ENCODE data around the gene SOX8. TPM values are rescaled to one million over a fixed set of nuclear protein-coding genes. Genes with fewer than 3 reads are reported as not detected.

The SOX8 gene
- total and polyA plus RNA-seq, 10 of the 15 experiments (the other 5 are each of a cell fraction or from before 2014, with no cell fraction given), result not detected

DNA sequence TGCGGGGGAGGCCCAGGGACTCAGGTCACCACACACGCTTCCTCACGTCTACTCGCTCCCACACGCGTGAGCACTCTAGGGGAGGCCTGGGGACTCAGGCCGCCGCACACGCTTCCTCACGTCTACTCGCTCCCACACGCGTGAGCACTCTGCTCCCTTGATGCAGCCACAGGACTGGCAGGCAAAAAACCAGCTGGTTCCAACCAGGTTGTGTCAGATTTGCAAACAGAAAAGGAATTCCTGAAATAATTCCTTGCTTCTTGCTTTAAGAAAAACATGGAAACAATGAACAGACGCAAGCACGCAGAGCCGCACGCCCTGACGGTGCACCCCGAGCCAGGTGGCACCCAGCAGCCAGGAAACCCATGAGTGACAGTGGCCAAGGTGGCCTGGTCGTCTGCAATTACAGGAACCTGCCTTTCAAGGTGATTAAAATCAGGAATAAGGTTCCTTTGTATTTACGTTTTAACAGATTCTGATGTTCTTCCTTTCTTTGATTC lies 48.7 kb upstream of the SOX8 start:
- no peaks in the 10 kb centered on the region for H3K27me3 ChIP-seq (replicated peaks in 1 of 2; ENCODE audit: control insufficient read depth in 2 of 2, insufficient read depth in 2 of 2, low read length in 1 of 2)
- H3K79me2 ChIP-seq (ENCODE audit: control insufficient read depth, insufficient read depth, low read length), result no peaks in the 10 kb centered on the region
- no peak for FAIRE-seq
- no peak overlapping the region for H2AFZ ChIP-seq (ENCODE audit: control insufficient read depth, low read depth, low read length)
- WGBS (ENCODE audit: insufficient coverage, insufficient replicate concordance, low lambda C conversion rate, missing lambda C conversion rate), result 82% methylated on average over 21 of the region's 21 CpGs
- H3K36me3 ChIP-seq (ENCODE audit: control insufficient read depth in 2 of 2, insufficient read depth in 2 of 2, low read length in 1 of 2), result no peaks in the 10 kb centered on the region
- in situ Hi-C loops (cut with MboI), result no loop called here
- no peak overlapping the region for H3K9ac ChIP-seq (ENCODE audit: control insufficient read depth, insufficient read depth, low read length)
- no peak for ATAC-seq
- RAD21 ChIA-PET (ENCODE audit: unreplicated experiment), result no interaction called here
- no TSS peak for BruUV-seq (replicated peaks)
- DNase-seq (ENCODE audit: low read depth, low spot score), result no peak
- intact Hi-C loops (cut with micrococcal nuclease; ENCODE audit: unreplicated experiment), result no loop called here
- SMC1A ChIA-PET (ENCODE audit: uncharacterized antibody, unreplicated experiment), result no interaction called here
- H3K4me2 ChIP-seq (ENCODE audit: control insufficient read depth, insufficient read depth), result no peak overlapping the region
- no peaks in the 10 kb centered on the region; the same call in 2 of the 3 replicates for H3K9me3 ChIP-seq (replicated peaks; ENCODE audit: control insufficient read depth, insufficient read depth, low read length)
- no peaks in the 10 kb centered on the region for H4K20me1 ChIP-seq (ENCODE audit: control insufficient read depth, insufficient read depth)
- POLR2A ChIA-PET, result no interaction called here
- CTCF ChIA-PET, result no interaction called here
- no peak overlapping the region for H3K27ac ChIP-seq (ENCODE audit: control insufficient read depth, insufficient read depth)
- no peaks in the 10 kb centered on the region for H3K4me1 ChIP-seq (ENCODE audit: control insufficient read depth, insufficient read depth, low read length)
- TF ChIP-seq GATAD2B (conservative IDR thresholded peaks at IDR 0.05; ENCODE audit: low read depth), result no peak
- TF ChIP-seq PAX5 (IDR thresholded peaks at IDR 0.05; ENCODE audit: borderline replicate concordance, low read depth, low read length), result no peak
- TF ChIP-seq IKZF1 (conservative IDR thresholded peaks at IDR 0.05), result no peak
- TF ChIP-seq ZNF622 (IDR thresholded peaks at IDR 0.05), result no peak
- TF ChIP-seq SMAD1 (IDR thresholded peaks at IDR 0.05; ENCODE audit: low read depth, partially characterized antibody), result no peak
- TF ChIP-seq, protein P1, sequence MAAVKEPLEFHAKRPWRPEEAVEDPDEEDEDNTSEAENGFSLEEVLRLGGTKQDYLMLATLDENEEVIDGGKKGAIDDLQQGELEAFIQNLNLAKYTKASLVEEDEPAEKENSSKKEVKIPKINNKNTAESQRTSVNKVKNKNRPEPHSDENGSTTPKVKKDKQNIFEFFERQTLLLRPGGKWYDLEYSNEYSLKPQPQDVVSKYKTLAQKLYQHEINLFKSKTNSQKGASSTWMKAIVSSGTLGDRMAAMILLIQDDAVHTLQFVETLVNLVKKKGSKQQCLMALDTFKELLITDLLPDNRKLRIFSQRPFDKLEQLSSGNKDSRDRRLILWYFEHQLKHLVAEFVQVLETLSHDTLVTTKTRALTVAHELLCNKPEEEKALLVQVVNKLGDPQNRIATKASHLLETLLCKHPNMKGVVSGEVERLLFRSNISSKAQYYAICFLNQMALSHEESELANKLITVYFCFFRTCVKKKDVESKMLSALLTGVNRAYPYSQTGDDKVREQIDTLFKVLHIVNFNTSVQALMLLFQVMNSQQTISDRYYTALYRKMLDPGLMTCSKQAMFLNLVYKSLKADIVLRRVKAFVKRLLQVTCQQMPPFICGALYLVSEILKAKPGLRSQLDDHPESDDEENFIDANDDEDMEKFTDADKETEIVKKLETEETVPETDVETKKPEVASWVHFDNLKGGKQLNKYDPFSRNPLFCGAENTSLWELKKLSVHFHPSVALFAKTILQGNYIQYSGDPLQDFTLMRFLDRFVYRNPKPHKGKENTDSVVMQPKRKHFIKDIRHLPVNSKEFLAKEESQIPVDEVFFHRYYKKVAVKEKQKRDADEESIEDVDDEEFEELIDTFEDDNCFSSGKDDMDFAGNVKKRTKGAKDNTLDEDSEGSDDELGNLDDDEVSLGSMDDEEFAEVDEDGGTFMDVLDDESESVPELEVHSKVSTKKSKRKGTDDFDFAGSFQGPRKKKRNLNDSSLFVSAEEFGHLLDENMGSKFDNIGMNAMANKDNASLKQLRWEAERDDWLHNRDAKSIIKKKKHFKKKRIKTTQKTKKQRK (IDR thresholded peaks at IDR 0.05; ENCODE audit: low read depth, low read length), result no peak
- TF ChIP-seq, protein P2, sequence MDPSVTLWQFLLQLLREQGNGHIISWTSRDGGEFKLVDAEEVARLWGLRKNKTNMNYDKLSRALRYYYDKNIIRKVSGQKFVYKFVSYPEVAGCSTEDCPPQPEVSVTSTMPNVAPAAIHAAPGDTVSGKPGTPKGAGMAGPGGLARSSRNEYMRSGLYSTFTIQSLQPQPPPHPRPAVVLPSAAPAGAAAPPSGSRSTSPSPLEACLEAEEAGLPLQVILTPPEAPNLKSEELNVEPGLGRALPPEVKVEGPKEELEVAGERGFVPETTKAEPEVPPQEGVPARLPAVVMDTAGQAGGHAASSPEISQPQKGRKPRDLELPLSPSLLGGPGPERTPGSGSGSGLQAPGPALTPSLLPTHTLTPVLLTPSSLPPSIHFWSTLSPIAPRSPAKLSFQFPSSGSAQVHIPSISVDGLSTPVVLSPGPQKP (IDR thresholded peaks at IDR 0.05; ENCODE audit: low read depth, low read length), result no peak
- TF ChIP-seq MEF2B (IDR thresholded peaks at IDR 0.05; ENCODE audit: partially characterized antibody, poor library complexity, severe bottlenecking), result no peak
- no peak overlapping the region for H3K4me3 ChIP-seq

Measured in GM12878 (cell line).